Measurements from ENCODE around the gene GCH1.

GRCh38 chr14:54933006-54933405, 30.4 kb upstream of the GCH1 start:
- TF ChIP-seq CTCF (IDR thresholded peaks at IDR 0.05): no peak
- no peak for TF ChIP-seq EP300 (IDR thresholded peaks at IDR 0.05)

All from ovary (tissue), 3 donors.